ENCODE data around the gene CTIF.

The CTIF gene

GRCh38 chr18:48853588-48853987 is 314.8 kb downstream of the CTIF start:
- no peak for FAIRE-seq
- DNase-seq (ENCODE audit: insufficient read length, low spot score) = no peak

DNA sequence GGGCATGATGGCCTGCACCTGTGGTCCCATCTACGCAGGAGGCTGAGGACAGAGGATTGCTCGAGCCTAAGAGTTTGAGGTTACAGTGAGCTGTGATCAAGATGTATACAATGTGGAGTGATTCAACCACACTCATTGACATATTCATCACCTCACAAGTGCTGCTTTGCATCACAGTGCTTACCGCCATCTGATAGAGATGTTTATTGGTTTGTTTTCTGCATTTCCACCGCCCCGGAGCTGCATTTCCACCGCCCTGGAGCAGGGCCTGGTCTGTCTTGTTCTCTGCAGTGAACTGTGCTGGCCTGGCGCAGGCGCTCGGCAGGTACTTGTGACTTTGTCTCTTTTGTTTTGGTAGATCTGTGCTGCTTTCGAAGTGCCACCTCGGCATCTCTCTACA is 315.9 kb downstream of the CTIF start:
- DNase-seq (ENCODE audit: insufficient read length, low spot score) (no peak), FAIRE-seq (no peak)

DNA sequence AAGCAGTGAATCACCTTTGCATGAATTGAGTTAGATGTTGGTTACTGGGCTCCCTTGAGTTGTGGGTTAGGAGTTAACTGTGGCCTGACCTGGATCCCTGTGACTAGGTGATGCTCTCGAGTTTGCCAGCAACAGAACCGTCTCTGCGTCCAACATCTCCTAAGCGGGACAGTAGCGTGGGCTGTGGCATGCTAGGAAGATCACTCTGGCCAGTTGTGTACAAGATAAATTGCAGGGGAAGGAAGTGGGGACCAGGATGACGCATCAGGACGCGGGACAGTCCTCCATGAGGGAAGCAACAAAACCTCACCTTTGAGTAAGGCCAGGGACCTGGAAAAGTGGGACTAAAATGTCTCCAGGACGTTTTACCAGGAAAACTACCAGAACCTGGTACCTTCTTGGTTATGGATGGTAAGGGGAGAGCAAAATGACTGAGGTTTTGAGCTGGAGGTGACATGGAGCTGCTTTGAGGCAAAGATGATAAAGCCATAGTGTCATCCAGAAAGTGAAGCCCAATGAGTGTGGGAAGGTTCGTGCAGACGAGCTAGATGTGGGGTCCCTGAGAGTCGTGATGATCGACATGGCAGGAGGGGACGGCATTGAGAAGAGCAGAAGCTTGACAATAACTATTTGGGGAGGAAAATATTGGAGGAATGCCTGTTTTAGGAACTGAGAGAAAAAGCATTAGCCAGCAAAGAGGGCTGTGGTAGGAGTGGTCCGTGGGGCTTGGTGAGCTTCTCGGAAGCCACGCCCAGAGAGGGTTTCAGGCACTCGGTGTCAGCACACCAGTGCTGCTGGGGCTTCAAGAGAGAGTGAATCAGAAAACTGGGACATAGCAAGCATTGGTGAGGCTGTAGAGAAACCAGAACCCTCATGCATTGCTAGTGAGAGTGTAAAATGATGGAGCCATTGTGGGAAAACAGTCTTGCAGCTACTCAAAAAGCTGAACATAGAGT is 316.9 kb downstream of the CTIF start:
- DNase-seq (ENCODE audit: insufficient read length, low spot score) (no peak), FAIRE-seq (no peak)

GRCh38 chr18:48857023-48857694 is 318.3 kb downstream of the CTIF start:
- FAIRE-seq (no peak), DNase-seq (ENCODE audit: insufficient read length, low spot score) (no peak)

- DNase-seq (ENCODE audit: insufficient read length, low spot score) (no peak), FAIRE-seq (no peak)
Observed at GRCh38 chr18:48858676-48859075, 319.8 kb downstream of the CTIF start.

- no peak for DNase-seq (ENCODE audit: insufficient read length, low spot score)
- FAIRE-seq = no peak
Observed at GRCh38 chr18:48859311-48860268, 320.8 kb downstream of the CTIF start.

- FAIRE-seq (no peak), DNase-seq (ENCODE audit: insufficient read length, low spot score) (no peak)
Observed at GRCh38 chr18:48860269-48861180, 321.7 kb downstream of the CTIF start.

GRCh38 chr18:48861181-48861708 is 322.4 kb downstream of the CTIF start:
- no peak for FAIRE-seq

DNA sequence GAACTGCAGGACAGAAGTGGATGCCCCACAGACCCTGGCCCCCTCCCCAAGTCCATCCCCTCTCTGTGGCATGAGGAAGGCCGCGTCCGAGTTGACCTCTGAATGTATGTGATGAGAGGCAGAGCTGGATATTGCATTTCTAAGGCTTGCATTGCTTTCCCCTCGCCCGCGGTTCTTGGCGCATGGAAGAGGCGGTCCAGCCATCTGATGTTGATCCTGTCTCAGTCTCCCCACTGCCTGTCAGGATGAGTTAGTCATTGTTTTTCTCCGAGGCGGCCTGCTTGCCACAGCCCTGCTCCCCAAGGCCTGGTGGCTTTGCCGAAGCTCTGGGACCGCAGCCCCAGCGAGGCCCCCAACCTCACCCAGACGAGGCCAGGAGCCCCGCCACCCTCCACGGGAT is 323.3 kb downstream of the CTIF start:
- FAIRE-seq (no peak), DNase-seq (ENCODE audit: insufficient read length, low spot score) (no peak)

More at GRCh38 chr18:48861181-48861708, 322.4 kb downstream of the CTIF start:
- no peak for DNase-seq (ENCODE audit: insufficient read length, low spot score)

GRCh38 chr18:48862678-48863270 is 323.9 kb downstream of the CTIF start:
- FAIRE-seq (no peak), DNase-seq (ENCODE audit: insufficient read length, low spot score) (no peak)

GRCh38 chr18:48863432-48864065 is 324.7 kb downstream of the CTIF start:
- FAIRE-seq (no peak), DNase-seq (ENCODE audit: insufficient read length, low spot score) (no peak)

- no peak for FAIRE-seq
Observed at GRCh38 chr18:48864876-48865275, 326.0 kb downstream of the CTIF start.

DNA sequence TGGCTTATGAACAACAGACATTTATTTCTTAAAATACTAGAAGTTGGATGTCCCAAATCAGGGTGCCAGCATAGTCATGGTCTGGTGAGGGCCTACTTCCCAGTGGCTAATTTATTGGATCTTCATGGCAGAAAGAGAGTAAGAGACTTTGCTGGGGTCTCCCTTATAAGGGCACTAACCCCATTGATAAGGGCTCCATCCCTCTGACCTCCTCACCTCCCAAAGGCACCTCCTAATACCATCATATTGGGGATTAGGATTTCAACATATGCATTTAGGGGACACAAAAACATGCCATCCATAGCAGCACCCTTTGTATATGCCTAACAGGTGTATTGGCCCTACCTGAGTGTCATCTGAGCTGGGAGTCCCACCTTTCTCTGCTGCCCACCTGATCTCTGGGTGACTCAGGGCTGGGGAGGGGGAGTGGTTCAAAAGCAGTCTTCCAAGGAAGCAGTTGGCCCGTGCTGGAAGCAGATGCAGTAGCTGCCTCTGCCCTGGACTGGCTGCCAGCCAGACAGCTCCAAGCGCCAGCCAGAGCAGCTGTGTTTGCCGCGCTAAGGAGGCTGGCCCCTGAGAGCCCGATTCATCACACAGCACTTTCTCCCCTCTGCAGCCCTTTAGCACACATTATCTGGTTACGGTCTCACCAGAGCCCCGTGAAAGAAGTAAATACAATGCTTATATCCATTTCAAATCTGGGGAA is 327.4 kb downstream of the CTIF start:
- DNase-seq (ENCODE audit: insufficient read length, low spot score) = no peak
- FAIRE-seq = no peak

More at GRCh38 chr18:48864876-48865275, 326.0 kb downstream of the CTIF start:
- no peak for DNase-seq (ENCODE audit: insufficient read length, low spot score)

GRCh38 chr18:48866856-48867255 is 328.0 kb downstream of the CTIF start:
- FAIRE-seq = no peak
- no peak for DNase-seq (ENCODE audit: insufficient read length, low spot score)

- FAIRE-seq = no peak
- no peak for DNase-seq (ENCODE audit: insufficient read length, low spot score)
Observed at GRCh38 chr18:48867978-48868377, 329.1 kb downstream of the CTIF start.

DNA sequence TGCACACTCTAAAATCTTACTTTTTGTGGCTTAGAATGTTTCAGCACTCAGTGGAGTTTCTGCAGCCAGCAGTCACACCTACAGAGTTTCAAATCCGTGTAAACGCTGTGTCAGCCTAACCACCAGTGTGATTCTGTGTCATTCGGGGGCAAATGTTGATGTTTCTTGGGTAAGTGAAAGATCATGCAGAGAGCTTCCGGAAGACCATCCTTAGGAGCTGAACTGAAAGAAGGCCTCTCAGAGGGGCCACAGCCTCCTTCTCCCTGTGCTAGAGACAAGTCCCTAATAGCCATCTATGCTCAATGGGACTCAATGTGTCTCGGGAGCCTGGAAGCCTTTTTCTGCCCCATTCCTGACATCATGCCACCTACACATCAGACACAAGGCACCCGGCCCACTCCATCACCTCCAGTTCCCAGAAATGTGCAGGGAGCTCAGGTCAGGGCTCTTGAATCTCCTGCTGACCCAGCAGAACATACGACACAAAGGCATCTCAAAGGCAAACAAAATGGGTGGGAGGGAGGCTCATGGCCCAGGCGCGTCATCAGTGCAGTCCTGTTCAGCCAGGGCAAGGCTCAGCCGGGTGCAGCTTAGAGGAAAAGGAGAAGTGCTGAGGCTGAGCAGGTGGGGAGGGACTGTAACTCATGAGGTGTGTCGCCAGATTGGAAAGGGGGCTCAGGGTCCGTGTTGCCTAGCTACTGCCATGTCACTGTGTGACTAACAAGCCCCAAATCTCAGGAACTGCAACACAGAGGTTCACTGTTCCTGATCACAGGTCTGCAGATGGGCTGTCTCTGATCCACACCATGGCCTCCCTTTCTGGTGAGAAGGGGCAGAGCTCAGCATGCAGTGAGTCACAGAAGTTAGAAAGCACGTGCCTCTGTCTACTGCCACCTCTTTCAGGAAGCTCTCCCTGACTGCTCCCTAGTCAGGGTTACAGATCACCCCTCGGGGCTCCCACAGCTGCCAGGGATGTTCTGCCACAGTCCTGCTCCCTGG is 329.9 kb downstream of the CTIF start:
- DNase-seq (ENCODE audit: insufficient read length, low spot score) (no peak), FAIRE-seq (no peak)

- no peak for DNase-seq (ENCODE audit: insufficient read length, low spot score)
- no peak for FAIRE-seq
Observed at GRCh38 chr18:48869591-48869990, 330.8 kb downstream of the CTIF start.

Measured in HTR-8/SVneo (cell line).